UCSD-AML1 (cell line): ENCODE results near the gene ARV1.
"Not testable (repeated sequence)": the region's sequence is repeated elsewhere in the genome, so short reads cannot be mapped to it uniquely, and the experiment has no call there.

Experiments used
- DNase-seq: peaks from one replicate; lab custom pipeline; 2025; ENCODE audit not compliant: unreplicated experiment; lab: John Stamatoyannopoulos, UW

The ARV1 gene

GRCh38 chr1:230976360-230976759 is 2.5 kb upstream of the ARV1 start:
- DNase-seq: no peak

- DNase-seq: peak; percentile 33
Observed at GRCh38 chr1:230976825-230977747, 1.8 kb upstream of the ARV1 start.

GRCh38 chr1:230977761-230978490 is 968 bp upstream of the ARV1 start:
- peak; percentile 33 for DNase-seq

GRCh38 chr1:230979389-230979716 is 459 bp downstream of the ARV1 start:
- no peak for DNase-seq

GRCh38 chr1:230979952-230980351 is 1.1 kb downstream of the ARV1 start:
- DNase-seq: no peak

GRCh38 chr1:230982696-230983095 is 3.8 kb downstream of the ARV1 start:
- no peak for DNase-seq

GRCh38 chr1:230983811-230984210 is 4.9 kb downstream of the ARV1 start:
- no peak for DNase-seq

- not testable (repeated sequence) for DNase-seq
Observed at GRCh38 chr1:230984622-230985515, 6.0 kb downstream of the ARV1 start.

- no peak for DNase-seq
Observed at GRCh38 chr1:230985711-230986110, 6.8 kb downstream of the ARV1 start.

GRCh38 chr1:230986976-230987375 is 8.1 kb downstream of the ARV1 start:
- DNase-seq: no peak

- no peak for DNase-seq
Observed at GRCh38 chr1:230987448-230987847, 8.6 kb downstream of the ARV1 start.

- no peak for DNase-seq
Observed at GRCh38 chr1:230992100-230992774, 13.3 kb downstream of the ARV1 start.

- no peak for DNase-seq
Observed at GRCh38 chr1:230994860-230995259, 16.0 kb downstream of the ARV1 start.

GRCh38 chr1:231000201-231000600 is 21.3 kb downstream of the ARV1 start:
- DNase-seq: no peak

GRCh38 chr1:231000639-231001038 is 21.7 kb downstream of the ARV1 start:
- DNase-seq: no peak

- no peak for DNase-seq
Observed at GRCh38 chr1:231001892-231002291, 23.0 kb downstream of the ARV1 start.

- DNase-seq: not testable (repeated sequence)
Observed at GRCh38 chr1:231007535-231007934, 28.6 kb downstream of the ARV1 start.

GRCh38 chr1:231011360-231011759 is 32.5 kb downstream of the ARV1 start:
- DNase-seq: no peak

GRCh38 chr1:231011963-231012362 is 33.1 kb downstream of the ARV1 start:
- DNase-seq: no peak

- no peak for DNase-seq
Observed at GRCh38 chr1:231013391-231014015, 34.6 kb downstream of the ARV1 start.
